ENCODE data around the gene ALG12.

DNA sequence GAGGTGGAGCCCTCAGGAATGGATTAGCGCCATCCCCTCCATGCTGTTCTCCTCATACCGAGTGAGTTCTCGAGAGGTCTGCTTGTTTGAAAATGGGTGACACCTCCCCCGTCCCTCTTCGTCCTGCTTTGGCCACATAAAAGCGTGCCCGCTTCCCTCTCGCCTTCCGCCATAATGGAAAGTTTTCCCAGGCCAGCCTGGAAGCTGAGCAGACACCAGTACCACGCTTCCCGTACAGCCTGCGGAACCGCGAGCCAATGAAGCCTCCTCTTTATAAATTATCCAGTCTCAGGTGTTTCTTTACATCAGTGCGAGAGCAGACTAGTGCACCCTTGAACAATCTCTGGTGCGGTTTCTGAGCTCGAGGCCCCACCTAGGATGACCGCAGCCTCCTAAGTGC is 12.8 kb downstream of the ALG12 start:
- TF ChIP-seq, protein P1, sequence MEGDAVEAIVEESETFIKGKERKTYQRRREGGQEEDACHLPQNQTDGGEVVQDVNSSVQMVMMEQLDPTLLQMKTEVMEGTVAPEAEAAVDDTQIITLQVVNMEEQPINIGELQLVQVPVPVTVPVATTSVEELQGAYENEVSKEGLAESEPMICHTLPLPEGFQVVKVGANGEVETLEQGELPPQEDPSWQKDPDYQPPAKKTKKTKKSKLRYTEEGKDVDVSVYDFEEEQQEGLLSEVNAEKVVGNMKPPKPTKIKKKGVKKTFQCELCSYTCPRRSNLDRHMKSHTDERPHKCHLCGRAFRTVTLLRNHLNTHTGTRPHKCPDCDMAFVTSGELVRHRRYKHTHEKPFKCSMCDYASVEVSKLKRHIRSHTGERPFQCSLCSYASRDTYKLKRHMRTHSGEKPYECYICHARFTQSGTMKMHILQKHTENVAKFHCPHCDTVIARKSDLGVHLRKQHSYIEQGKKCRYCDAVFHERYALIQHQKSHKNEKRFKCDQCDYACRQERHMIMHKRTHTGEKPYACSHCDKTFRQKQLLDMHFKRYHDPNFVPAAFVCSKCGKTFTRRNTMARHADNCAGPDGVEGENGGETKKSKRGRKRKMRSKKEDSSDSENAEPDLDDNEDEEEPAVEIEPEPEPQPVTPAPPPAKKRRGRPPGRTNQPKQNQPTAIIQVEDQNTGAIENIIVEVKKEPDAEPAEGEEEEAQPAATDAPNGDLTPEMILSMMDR (IDR thresholded peaks at IDR 0.05; ENCODE audit: low read length), result no peak
- no peak for TF ChIP-seq EZH2phosphoT487 (IDR thresholded peaks at IDR 0.05; ENCODE audit: low read length)
